Hepatocyte (in vitro differentiated cells): Measurements from ENCODE around the gene PTPN20.

Experiments used
- EZH2phosphoT487 ChIP-seq: fragments of 200-600 bp; sonication (generic); IDR thresholded peaks from one replicate; pipeline ENCODE4 v1.6.1; 2018; ENCODE audit warnings: antibody characterized with exemption, mild to moderate bottlenecking, low read depth, moderate library complexity; ENCODE audit not compliant: unreplicated experiment, severe bottlenecking
- TF ChIP-seq, protein P1 (sequence below): fragments of 200-600 bp; sonication (generic); IDR thresholded peaks from 2 replicates; pipeline ENCODE4 v1.5.1; 2016; ENCODE audit warnings: antibody characterized with exemption, mild to moderate bottlenecking; ENCODE audit not compliant: poor library complexity

DNA sequence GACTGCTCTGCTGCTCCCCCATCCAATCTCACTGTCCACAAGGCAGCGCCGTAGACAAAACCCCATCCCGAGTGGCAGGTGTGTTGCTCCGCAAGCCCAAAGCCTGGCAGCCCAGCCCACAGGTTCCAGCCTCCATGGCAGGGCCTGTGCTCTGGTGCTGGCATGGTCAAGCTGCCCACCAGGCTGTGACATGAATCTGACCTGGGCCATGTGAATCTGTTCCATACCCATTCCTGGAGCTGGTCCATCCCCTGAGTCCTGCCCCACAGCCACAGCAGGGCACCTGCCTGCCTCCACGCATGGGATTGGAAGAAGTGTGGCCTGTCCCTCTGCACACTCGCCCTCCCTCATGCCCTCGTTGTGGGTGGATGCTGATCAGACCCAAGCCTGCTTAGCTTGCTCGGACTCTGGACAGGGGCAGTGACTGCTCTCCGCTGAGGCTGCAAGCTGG, 128.8 kb downstream of the PTPN20 start:
- TF ChIP-seq, protein P1, sequence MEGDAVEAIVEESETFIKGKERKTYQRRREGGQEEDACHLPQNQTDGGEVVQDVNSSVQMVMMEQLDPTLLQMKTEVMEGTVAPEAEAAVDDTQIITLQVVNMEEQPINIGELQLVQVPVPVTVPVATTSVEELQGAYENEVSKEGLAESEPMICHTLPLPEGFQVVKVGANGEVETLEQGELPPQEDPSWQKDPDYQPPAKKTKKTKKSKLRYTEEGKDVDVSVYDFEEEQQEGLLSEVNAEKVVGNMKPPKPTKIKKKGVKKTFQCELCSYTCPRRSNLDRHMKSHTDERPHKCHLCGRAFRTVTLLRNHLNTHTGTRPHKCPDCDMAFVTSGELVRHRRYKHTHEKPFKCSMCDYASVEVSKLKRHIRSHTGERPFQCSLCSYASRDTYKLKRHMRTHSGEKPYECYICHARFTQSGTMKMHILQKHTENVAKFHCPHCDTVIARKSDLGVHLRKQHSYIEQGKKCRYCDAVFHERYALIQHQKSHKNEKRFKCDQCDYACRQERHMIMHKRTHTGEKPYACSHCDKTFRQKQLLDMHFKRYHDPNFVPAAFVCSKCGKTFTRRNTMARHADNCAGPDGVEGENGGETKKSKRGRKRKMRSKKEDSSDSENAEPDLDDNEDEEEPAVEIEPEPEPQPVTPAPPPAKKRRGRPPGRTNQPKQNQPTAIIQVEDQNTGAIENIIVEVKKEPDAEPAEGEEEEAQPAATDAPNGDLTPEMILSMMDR, result no peak
- TF ChIP-seq EZH2phosphoT487, result no peak
